Loucy (cell line): Measurements from ENCODE around the gene THADA.

Experiments
- H2AFZ ChIP-seq: fragments of 200-600 bp; sonication (generic); 2 replicates; pipeline ENCODE4 v1.6.0; 2016; ENCODE audit warnings: antibody characterized with exemption, mild to moderate bottlenecking, low read length, moderate library complexity
- H3F3A ChIP-seq: fragments of 200-600 bp; 2 replicates; pipeline ENCODE4 v1.6.0; 2016; ENCODE audit warnings: antibody characterized with exemption, low read depth, mild to moderate bottlenecking
- H3K27me3 ChIP-seq: fragments of 200-600 bp; sonication (generic); 2 replicates; pipeline ENCODE4 v1.6.1; 2014; ENCODE audit warnings: low read length, mild to moderate bottlenecking; ENCODE audit not compliant: insufficient read depth, poor library complexity, severe bottlenecking
- H3K36me3 ChIP-seq: fragments of 200-600 bp; sonication (generic); 2 replicates; pipeline ENCODE4 v1.6.1; 2016; ENCODE audit warnings: low read length; ENCODE audit not compliant: insufficient read depth
- H3K4me1 ChIP-seq: fragments of 200-600 bp; sonication (generic); 2 replicates; pipeline ENCODE4 v1.5.1; 2014; ENCODE audit warnings: low read length, mild to moderate bottlenecking; ENCODE audit not compliant: insufficient read depth, poor library complexity, severe bottlenecking
- H3K4me2 ChIP-seq: fragments of 200-600 bp; sonication (generic); 2 replicates; pipeline ENCODE4 v1.6.0; 2014; ENCODE audit warnings: antibody characterized with exemption, low read length, low read depth, mild to moderate bottlenecking; ENCODE audit not compliant: poor library complexity, severe bottlenecking
- H3K4me3 ChIP-seq: fragments of 200-600 bp; sonication (generic); 2 replicates; pipeline ENCODE4 v1.5.1; 2014; ENCODE audit warnings: low read length, mild to moderate bottlenecking, mixed read lengths; ENCODE audit not compliant: poor library complexity, severe bottlenecking
- H3K79me2 ChIP-seq: fragments of 200-600 bp; sonication (generic); 2 replicates; pipeline ENCODE4 v1.6.1; 2014; ENCODE audit warnings: low read length; ENCODE audit not compliant: insufficient read depth
- H3K9ac ChIP-seq: fragments of 200-600 bp; sonication (generic); 2 replicates; pipeline ENCODE4 v1.6.0; 2014; ENCODE audit warnings: mild to moderate bottlenecking, low read depth, low read length, moderate library complexity; ENCODE audit not compliant: poor library complexity, severe bottlenecking
- H3K9me2 ChIP-seq: fragments of 200-600 bp; sonication (generic); replicated peaks from 2 replicates; pipeline ENCODE4 v1.6.1; 2016; ENCODE audit warnings: low read depth, low read length, mixed read lengths
- H3K9me3 ChIP-seq: fragments of 200-600 bp; sonication (generic); 2 replicates; pipeline ENCODE4 v1.6.1; 2014; ENCODE audit warnings: mild to moderate bottlenecking, antibody characterized with exemption, low read length, low read depth; ENCODE audit not compliant: insufficient read depth
- H4K20me1 ChIP-seq: fragments of 200-600 bp; sonication (generic); 2 replicates; pipeline ENCODE4 v1.6.0; 2014; ENCODE audit warnings: antibody characterized with exemption, low read length, mild to moderate bottlenecking; ENCODE audit not compliant: insufficient read depth, poor library complexity, severe bottlenecking
- EZH2phosphoT487 ChIP-seq: fragments of 200-600 bp; IDR thresholded peaks from 2 replicates; pipeline ENCODE4 v1.6.1; 2018; ENCODE audit warnings: antibody characterized with exemption, mild to moderate bottlenecking, moderate library complexity, borderline replicate concordance
- TF ChIP-seq, protein P1 (sequence below): fragments of 200-600 bp; sonication (generic); conservative IDR thresholded peaks from 2 replicates; pipeline ENCODE4 v1.5.1; 2014; ENCODE audit warnings: mild to moderate bottlenecking, antibody characterized with exemption, low read length

THADA gene

DNA sequence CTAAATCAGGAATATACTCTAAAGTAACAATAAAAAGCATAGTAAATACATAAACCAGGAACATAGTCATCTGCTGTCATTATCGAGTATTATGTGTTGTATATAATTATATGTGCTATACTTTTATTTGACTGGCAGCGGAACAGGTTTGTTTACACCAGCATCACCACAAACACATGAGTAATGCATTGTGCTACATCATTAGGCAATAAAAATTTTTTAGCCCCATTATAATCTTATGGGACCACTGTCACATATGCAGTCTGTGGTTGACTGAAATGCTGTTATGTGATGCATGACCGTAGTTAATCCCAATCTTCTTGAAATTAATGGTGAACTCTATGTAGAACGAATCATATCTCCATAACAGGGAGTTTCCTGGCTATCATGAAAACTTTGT lies 232.7 kb downstream of the THADA start:
- H3F3A ChIP-seq, result no peaks in the 10 kb centered on the region
- no peaks in the 10 kb centered on the region for H3K4me1 ChIP-seq
- H3K9me2 ChIP-seq, result no peaks in the 10 kb centered on the region
- no peak overlapping the region for H3K9ac ChIP-seq
- H3K9me3 ChIP-seq, result no peaks in the 10 kb centered on the region
- H4K20me1 ChIP-seq, result no peaks in the 10 kb centered on the region
- H3K79me2 ChIP-seq, result no peaks in the 10 kb centered on the region
- no peak overlapping the region for H2AFZ ChIP-seq
- H3K4me2 ChIP-seq, result no peak overlapping the region
- no peaks in the 10 kb centered on the region for H3K36me3 ChIP-seq
- TF ChIP-seq EZH2phosphoT487, result no peak
- TF ChIP-seq, protein P1, sequence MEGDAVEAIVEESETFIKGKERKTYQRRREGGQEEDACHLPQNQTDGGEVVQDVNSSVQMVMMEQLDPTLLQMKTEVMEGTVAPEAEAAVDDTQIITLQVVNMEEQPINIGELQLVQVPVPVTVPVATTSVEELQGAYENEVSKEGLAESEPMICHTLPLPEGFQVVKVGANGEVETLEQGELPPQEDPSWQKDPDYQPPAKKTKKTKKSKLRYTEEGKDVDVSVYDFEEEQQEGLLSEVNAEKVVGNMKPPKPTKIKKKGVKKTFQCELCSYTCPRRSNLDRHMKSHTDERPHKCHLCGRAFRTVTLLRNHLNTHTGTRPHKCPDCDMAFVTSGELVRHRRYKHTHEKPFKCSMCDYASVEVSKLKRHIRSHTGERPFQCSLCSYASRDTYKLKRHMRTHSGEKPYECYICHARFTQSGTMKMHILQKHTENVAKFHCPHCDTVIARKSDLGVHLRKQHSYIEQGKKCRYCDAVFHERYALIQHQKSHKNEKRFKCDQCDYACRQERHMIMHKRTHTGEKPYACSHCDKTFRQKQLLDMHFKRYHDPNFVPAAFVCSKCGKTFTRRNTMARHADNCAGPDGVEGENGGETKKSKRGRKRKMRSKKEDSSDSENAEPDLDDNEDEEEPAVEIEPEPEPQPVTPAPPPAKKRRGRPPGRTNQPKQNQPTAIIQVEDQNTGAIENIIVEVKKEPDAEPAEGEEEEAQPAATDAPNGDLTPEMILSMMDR, result no peak
- no peaks in the 10 kb centered on the region for H3K27me3 ChIP-seq
- no peak overlapping the region for H3K4me3 ChIP-seq

DNA sequence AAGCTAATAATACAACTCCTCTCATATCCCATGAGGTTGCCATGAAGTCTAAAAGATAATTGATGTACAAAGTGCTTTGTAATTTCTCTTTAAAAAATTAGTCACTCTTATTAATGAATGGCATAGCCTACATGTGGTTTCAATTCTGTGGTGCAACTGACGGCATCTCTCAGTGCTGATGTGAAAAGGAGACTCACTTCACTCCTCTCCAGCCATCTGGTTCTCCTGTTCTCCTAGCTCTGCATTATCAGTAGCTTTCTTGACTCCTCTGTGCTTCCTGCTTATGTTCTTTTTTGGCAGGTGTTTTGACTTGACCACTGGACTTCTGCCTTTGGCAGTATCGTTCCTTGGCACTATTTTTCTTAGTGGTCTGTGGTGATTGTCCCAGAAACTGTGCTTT lies 234.6 kb downstream of the THADA start:
- Histone ChIP-seq H3K4me3 (no peak overlapping the region), H3K4me2 (no peak overlapping the region), H3F3A (no peaks in the 10 kb centered on the region), H3K4me1 (no peaks in the 10 kb centered on the region), H3K9me2 (no peaks in the 10 kb centered on the region), H2AFZ (no peak overlapping the region), H3K9ac (no peak overlapping the region), H3K9me3 (no peaks in the 10 kb centered on the region), H3K36me3 (no peaks in the 10 kb centered on the region), H3K27me3 (no peaks in the 10 kb centered on the region), H4K20me1 (no peaks in the 10 kb centered on the region), H3K79me2 (no peaks in the 10 kb centered on the region)
- TF ChIP-seq, protein P1, result no peak
- no peak for TF ChIP-seq EZH2phosphoT487

DNA sequence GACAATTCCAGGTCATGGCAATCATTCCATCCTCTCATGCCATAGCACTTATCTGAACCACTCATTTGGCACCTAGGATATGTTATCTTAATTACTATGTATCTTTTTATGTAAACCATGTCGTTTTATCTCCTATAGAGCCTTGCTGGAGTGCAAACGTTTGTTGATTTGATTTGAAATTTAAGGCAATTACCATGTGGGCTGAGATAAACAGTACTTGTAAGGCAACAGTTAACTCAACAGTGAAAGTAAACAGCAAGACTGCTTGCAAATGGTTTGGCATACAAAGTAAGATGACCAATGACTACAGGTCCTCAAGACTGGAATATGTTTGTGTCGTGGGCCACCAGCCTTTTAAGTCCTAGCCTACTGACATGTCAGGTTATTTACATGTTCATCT lies 235.7 kb downstream of the THADA start:
- H3F3A ChIP-seq, result no peaks in the 10 kb centered on the region
- H2AFZ ChIP-seq, result no peak overlapping the region
- H3K27me3 ChIP-seq, result no peaks in the 10 kb centered on the region
- H3K4me2 ChIP-seq, result no peak overlapping the region
- H3K36me3 ChIP-seq, result no peaks in the 10 kb centered on the region
- no peaks in the 10 kb centered on the region for H3K79me2 ChIP-seq
- no peaks in the 10 kb centered on the region for H3K4me1 ChIP-seq
- no peak overlapping the region for H3K4me3 ChIP-seq
- no peaks in the 10 kb centered on the region for H3K9me3 ChIP-seq
- no peak overlapping the region for H3K9ac ChIP-seq
- H4K20me1 ChIP-seq, result no peaks in the 10 kb centered on the region
- TF ChIP-seq, protein P1, result no peak
- no peak for TF ChIP-seq EZH2phosphoT487
- no peaks in the 10 kb centered on the region for H3K9me2 ChIP-seq
